GM19351 (cell line): ENCODE measurements around the gene SAMD10.
"Not testable (repeated sequence)": the region's sequence is repeated elsewhere in the genome, so short reads cannot be mapped to it uniquely, and the experiment has no call there.

ENCODE experiments used
- ATAC-seq: cut with Tn5 transposase; IDR thresholded peaks from one replicate; pipeline ENCODE4 v1.9.1; 2021; ENCODE audit warnings: mild to moderate bottlenecking, moderate library complexity; ENCODE audit not compliant: unreplicated experiment

The SAMD10 gene

GRCh38 chr20:63942969-63943807 lies 36.3 kb downstream of the SAMD10 start:
- no peak for ATAC-seq

GRCh38 chr20:63942250-63942951 lies 37.0 kb downstream of the SAMD10 start:
- ATAC-seq, result no peak

DNA sequence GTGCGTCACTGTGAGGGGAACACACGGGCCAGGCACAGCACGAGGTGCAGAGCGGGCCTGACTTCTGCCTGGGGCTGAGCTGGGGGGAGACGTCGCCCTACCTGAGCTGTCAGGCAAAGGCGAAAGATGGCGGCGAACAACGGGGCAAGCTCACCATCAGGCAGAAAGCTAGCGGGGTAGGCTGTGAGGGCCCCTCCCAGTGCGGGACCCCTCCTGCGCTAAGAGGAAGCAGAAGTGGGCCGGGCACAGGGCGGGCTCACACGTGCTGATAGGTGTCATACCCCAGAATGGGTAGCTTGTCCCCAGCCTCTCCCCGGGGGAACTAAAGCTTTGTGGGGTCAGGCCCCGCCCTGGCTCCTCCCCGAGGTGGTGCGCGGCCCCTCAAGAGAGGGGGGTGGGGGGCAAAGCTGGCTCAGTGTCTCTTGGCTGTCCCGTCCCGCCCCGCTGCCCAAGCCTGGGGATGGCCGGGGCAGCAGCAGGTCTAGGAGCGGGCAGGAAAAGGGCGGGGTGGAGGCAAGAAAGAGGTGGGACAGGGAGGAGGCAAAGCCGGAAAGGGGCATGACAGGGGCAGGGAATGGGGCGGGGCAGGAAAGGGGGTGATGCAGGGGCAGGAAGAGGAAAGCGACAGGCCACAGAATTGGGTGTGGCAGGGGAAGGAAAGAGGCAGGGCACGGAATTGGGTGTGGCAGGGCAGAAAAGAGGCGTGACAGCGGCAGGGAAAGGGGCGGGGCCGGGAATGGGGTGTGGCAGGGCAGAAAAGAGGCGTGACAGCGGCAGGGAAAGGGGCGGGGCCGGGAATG lies 38.0 kb downstream of the SAMD10 start:
- ATAC-seq, result no peak

- ATAC-seq, result no peak
Measured at GRCh38 chr20:63940472-63941266, 38.8 kb downstream of the SAMD10 start.

- ATAC-seq, result no peak
Measured at GRCh38 chr20:63940071-63940471, 39.4 kb downstream of the SAMD10 start.

DNA sequence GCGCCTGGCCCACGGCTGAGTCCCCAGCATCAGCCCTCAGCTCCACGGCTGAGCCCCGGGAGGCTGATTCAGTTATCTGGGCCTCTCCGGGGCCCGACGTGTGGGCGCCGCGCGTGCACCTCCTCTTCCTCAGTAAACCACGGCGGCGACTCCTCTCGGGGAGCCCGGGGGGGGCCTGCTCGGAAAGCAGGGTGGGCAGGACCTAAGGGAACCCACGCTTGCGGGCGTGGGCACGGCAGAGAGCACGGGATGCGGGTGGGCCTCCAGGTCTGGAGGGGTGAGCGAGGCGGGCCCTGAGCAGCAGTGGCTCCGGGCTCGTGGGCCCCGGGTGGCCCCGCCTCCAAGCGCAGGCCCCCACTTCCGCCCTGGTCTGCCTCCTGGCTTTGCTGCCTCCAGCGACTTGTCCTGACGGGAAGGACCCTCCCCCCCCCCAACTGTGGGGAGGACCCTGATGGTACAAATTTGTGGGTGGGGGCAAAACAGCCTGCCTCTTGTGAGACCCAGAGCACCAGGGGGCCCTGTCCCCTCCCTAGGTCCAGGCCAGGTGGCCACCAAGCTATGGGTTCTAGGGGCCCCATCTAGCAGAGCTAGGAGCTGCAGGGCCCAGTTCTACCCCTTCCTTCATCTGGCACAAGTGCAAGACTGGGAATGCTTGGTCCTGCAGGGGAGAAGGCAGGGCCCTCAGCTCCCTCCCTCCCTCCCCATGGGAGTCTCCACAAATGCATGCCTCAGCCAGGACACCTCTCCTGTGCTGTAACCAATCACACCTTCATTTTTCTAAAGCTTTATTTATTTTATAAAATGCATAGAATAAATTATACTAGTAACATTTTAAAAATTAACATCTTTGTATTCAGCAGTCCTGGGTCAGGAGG lies 40.1 kb downstream of the SAMD10 start:
- ATAC-seq, result no peak

DNA sequence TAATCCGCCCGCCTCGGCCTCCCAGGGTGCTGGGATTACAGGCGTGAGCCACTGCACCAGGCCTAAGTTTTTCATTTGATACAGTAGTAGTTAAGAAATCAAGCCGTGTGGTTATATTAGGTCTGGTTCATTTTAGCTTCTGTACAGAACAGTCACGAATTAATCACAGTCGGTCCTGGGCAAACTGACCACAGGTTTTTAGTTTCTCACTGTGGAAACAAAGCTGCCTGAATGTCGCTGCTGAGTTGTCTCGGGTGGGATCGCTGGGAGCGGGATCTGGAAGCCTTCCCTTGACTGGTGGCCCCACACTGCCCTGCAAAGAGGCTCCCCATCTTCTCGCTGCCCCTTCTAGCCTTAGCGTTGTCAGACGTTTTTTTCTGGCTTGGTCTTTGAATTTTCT lies 41.8 kb downstream of the SAMD10 start:
- no peak for ATAC-seq

GRCh38 chr20:63935447-63935846 lies 44.0 kb downstream of the SAMD10 start:
- no peak for ATAC-seq

DNA sequence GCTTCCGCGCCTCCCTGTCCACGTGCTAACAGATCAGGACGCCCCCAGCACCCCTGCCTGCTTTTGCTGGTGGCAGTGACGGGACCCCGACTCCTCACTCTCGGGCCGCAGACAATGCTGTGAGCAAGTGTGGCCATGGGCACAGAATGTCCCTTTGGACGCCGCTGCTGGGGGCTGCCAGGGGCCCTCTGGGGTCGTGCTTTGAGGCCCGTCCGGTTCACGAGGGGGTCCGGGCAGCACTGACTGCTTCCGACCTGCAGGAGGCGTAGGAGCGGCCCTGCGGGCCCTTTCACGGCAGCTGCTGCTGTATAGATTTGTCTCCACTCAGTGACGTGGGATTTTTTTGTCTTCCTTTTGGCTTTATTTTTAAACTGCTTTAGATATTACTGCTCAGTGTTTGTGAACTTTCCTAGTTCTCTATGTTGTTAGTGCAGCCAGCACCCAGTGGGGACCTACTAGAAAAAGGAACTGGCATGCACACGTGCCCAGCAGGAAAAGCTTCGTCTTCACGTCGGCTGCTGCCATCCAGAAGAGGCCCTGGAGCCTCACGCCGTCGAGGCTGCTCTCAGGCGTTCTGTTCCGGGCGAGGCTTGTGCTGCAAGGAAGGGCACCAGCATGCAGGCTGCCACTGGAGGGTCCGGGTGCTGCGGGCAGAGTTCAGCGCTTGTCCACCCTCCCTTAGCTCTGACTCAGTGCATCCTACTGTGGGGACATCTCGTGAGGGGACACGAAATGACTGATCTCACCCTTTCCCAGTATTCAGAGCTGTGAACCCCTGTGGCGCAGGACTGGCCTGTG lies 45.0 kb downstream of the SAMD10 start:
- ATAC-seq, result no peak

- ATAC-seq, result no peak
Measured at GRCh38 chr20:63933646-63934045, 45.8 kb downstream of the SAMD10 start.

DNA sequence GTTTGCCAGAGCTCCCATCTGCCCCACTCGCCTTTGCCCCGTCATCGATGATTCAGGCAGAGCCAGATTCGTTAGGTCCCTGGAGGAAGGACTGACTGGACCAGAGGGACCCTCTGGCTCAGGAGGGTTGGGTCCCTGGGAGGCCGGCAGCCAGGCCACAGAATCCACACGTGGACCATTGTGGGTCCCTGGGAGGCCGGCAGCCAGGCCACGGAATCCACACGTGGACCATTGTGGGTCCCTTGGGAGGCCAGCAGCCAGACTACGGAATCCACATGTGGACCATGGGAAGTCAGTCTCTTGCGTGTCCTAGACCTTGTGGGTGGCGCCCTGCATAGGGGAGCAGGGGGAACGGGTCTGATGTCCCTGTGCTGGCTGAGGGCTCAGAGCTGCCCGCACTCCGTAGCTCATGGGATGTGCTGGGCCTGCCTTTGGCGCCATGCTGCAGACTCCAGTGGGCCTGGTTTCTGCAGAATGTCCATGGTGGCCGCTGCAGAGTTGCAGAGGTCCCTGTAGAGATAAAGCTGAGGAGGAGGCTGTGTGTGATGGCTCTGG lies 46.8 kb downstream of the SAMD10 start:
- no peak for ATAC-seq

- no peak for ATAC-seq
Measured at GRCh38 chr20:63931735-63932134, 47.7 kb downstream of the SAMD10 start.

DNA sequence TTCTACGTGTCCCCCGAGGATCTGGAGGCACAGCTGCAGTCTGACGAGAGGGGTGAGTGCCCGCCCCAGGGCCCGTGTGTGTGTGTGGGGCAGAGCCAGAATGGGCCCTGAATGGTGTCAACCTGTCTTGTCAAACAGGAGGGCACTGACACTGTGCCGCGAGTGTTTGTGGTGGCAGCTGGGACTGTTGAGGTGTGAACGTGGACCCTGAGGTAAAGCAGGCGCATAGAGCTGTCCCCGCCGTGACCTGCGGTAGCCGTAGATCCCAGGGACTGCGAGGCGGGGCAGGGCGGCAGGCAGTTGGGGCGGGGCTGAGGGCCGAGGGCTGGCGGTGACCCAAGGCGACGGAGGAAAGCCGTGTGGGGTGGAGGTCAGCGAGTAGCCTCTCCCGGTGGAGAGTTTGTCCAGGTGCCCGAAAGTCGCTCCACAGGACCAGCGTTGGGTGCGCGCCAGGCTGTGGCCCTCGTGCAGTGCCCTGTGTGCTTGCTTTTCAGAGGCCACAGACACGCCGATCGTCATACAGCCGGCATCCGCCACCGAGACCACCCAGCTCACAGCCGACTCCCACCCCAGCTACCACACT lies 48.4 kb downstream of the SAMD10 start:
- no peak for ATAC-seq

DNA sequence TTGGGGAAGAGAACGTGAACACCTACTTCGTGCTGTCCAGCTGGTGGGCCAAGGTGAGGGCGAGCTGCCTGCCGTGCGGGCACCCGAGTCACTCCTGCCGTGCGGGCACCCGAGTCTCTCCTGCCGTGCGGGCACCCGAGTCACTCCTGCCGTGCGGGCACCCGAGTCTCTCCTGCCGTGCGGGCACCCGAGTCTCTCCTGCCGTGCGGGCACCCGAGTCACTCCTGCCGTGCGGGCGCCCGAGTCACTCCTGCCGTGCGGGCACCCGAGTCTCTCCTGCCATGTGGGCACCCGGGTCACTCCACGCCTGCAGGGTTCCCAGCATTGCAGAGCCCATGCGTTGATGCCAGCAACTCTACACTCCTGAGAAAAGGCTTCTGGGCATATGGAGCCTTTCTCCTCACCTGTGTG lies 50.0 kb downstream of the SAMD10 start:
- not testable (repeated sequence) for ATAC-seq

DNA sequence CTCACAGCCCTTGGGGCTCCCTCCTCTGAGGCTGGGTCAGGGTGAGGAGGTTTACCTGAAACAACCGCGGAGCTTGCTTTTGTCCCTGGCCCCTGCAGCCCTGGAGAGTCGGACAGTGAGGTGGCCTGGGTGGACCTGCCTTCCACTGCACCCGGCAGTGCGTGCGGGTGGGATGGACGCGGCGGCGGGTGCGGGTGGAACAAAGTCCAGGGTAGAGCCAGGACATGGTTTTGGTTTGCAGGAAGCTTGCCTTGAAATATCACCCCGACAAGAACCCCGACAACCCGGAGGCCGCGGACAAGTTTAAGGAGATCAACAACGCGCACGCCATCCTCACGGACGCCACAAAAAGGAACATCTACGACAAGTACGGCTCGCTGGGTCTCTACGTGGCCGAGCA lies 50.4 kb downstream of the SAMD10 start:
- ATAC-seq, result no peak

GRCh38 chr20:63926298-63926697 lies 53.1 kb downstream of the SAMD10 start:
- no peak for ATAC-seq

DNA sequence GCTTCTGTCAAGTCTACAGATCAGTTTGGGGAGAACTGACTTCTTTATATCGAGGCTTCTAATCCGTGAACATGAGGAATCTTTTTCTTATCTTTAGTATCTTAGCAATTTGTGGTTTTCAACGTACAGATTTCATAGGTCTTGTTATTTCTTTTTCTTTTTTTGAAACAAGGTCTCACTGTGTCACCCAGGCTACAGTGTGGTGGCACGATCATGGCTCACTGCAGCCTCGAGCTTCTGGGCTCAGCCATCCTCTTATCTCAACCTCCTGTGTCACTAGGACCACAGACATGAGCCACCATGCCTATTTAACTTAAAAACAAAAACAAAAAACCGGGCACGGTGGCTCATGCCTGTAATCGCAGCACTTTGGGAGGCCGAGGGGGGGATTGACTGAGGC lies 55.2 kb downstream of the SAMD10 start:
- no peak for ATAC-seq
